Fibroblast of pulmonary artery (primary cell): ENCODE data around the gene HNRNPAB.
"Not testable (repeated sequence)": the region's sequence is repeated elsewhere in the genome, so short reads cannot be mapped to it uniquely, and the experiment has no call there.

Experiments
- DNase-seq: peaks from one replicate; pipeline ENCODE4 v3.0.0-alpha.2; 2010; ENCODE audit warnings: low read depth
- H3K4me3 ChIP-seq: replicated peaks from 2 replicates; pipeline ENCODE4 v1.5.1; 2011; ENCODE audit warnings: low read depth, mild to moderate bottlenecking, control low read depth, low read length, moderate library complexity
- TF ChIP-seq, protein P1 (sequence below): IDR thresholded peaks from 2 replicates; pipeline ENCODE4 v1.5.1; 2011; ENCODE audit warnings: mild to moderate bottlenecking, control low read depth, low read length, inconsistent platforms; ENCODE audit errors: missing control alignments

Gene HNRNPAB

DNA sequence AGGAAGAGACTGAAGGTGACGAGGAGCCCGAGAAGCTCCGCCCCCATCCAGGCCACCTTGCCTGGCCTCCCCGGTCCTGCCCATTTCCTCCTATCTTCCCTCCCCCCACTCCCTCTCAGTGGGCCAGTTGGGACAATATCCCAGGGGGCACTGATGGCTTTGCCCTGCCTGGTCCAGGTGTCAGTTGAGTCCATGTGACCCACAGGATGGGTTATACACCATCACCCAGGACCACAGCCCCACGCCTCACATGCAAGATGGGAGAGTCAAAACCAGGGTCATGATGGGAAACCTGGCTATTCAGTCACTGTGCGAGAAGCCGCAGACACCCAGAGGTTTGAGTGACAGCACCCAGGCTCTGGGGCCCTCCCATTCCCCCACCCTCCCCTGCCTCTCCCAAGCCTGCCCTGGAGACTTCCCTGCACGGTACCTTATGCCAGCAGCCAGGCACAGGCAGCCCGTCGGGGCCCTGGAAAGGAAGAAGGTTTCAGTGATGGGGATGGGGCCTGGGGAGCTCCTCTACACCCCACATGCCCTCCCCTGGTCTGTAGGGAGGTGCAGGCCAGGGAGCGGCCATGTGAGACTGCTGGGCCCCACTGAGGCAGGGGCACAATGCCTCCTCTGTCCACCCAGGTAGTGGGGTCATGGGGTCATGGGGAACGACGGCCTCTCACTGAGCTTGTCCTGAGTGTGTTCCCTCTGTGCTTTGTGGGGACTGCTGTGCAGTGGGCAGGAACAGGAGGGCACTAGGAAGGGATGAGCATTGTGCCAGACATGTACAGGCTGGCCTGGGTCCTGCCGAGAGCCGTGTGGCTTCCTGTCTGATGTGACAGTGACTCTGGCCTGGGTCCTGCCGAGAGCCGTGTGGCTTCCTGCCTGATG is 34.6 kb downstream of the HNRNPAB start:
- TF ChIP-seq, protein P1, sequence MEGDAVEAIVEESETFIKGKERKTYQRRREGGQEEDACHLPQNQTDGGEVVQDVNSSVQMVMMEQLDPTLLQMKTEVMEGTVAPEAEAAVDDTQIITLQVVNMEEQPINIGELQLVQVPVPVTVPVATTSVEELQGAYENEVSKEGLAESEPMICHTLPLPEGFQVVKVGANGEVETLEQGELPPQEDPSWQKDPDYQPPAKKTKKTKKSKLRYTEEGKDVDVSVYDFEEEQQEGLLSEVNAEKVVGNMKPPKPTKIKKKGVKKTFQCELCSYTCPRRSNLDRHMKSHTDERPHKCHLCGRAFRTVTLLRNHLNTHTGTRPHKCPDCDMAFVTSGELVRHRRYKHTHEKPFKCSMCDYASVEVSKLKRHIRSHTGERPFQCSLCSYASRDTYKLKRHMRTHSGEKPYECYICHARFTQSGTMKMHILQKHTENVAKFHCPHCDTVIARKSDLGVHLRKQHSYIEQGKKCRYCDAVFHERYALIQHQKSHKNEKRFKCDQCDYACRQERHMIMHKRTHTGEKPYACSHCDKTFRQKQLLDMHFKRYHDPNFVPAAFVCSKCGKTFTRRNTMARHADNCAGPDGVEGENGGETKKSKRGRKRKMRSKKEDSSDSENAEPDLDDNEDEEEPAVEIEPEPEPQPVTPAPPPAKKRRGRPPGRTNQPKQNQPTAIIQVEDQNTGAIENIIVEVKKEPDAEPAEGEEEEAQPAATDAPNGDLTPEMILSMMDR = no peak
- DNase-seq = no peak
- H3K4me3 ChIP-seq = no peak overlapping the region

DNA sequence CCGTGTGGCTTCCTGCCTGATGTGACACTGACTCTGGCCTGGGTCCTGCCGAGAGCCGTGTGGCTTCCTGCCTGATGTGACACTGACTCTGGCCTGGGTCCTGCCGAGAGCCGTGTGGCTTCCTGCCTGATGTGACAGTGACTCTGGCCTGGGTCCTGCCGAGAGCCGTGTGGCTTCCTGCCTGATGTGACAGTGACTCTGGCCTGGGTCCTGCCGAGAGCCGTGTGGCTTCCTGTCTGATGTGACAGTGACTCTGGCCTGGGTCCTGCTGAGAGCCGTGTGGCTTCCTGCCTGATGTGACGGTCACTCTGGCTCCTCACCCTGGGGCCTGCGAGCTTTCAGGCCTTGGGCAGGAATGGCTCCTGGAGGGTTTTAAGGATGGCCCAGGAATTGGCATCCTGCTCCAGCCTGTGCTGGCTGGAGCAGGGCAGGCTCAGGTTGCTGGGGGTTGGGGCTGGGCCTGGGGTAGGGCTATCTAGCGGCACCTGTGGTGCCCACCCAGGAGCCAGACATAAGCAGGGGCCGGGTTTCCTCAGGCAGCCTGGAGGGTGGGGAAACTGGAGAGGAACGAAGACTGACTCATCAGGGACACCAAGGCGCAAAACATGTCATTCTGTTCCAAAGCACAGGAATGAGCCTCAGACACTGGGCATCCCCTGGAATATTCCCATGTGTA is 35.4 kb downstream of the HNRNPAB start:
- not testable (repeated sequence) for DNase-seq, H3K4me3 ChIP-seq

DNA sequence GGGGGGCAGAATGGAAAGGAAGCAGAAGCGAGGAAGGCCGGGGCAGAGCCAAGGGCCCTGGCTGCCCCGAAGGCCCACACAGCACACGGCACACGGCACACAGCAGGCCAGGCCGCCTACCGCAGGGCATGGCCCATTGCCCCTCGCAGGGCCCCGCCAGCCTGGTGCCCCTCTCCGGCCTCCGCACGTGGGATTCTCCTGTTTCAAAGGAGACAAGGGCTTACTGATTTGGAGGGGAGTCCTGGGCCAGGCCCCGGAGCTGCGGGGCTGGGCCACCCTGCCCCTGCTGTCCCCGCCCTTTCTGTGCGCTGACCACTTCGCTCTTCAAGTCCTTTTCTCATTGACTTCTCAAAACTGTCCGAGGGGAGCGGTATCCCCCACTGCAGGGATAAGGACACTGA is 36.0 kb downstream of the HNRNPAB start:
- no peak overlapping the region for H3K4me3 ChIP-seq
- DNase-seq = no peak
- TF ChIP-seq, protein P1 = no peak

DNA sequence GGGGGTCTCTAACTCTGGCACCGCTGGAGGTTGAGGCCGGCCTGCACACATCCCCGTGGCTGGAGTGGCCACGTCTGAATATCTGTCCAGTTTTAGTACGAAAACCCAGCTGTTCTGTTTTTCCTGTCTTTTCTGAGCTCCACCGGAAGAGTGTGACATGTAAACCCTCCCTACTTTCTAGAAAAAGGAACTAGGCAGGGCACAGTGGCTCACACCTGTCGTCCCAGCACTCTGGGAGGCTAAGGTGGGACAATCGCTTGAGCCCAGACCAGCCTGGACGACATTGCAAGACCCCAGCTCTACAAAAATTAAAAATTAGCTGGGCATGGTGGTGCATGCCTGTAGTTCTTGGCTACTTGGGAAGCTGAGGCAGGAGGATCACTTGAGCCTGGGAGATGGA is 36.4 kb downstream of the HNRNPAB start:
- no peak overlapping the region for H3K4me3 ChIP-seq
- TF ChIP-seq, protein P1 = no peak
- DNase-seq = no peak

DNA sequence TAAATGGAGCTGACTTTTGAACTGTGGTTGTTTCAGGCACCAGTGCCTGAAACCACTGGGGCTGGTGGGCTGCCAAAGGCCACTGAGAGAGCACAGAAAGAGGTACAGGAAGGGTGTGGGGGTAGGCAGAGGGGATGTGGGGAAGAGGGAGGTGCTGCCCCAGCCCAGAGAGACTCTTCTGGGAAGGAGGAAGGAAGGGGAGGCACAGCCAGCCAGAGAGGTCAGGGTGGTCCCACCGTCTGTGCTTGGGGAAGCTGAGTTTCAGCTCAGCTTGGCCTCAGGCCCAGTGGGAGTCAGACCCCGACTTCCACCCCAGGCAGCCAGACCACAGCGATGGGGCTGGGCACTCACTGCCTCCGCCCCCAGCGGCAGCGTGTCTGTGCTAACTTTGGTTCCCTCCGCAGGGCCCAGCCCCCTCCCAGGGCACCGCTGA is 36.9 kb downstream of the HNRNPAB start:
- DNase-seq = no peak
- no peak overlapping the region for H3K4me3 ChIP-seq
- TF ChIP-seq, protein P1 = no peak

DNA sequence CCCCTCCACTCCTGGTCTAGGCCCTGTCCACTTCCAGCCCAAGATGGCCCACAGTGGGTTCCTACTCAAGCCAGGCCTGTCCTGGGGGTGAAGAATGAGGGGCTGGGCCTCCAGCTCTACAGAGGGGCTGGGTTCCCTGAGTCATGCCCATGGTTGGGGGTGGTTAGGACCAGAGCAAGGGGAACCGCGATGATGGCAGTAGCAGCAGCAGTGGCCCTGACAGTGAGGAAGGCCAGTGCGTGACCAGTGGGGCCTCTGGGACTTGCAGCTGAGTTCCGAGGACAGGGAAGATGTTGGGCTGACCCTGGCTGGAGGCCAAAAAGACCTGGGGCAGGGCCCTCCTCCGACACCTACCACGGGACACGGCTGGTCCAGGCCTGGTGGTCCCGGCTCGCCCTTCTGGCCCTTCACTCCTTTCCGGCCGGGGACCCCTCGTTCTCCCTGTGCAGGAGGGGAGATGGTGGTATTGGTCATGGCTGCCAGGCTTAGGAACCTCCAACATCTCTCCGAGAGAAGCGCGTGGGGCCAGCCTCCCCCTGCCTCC is 37.4 kb downstream of the HNRNPAB start:
- TF ChIP-seq, protein P1 = no peak
- no peak overlapping the region for H3K4me3 ChIP-seq
- no peak for DNase-seq

DNA sequence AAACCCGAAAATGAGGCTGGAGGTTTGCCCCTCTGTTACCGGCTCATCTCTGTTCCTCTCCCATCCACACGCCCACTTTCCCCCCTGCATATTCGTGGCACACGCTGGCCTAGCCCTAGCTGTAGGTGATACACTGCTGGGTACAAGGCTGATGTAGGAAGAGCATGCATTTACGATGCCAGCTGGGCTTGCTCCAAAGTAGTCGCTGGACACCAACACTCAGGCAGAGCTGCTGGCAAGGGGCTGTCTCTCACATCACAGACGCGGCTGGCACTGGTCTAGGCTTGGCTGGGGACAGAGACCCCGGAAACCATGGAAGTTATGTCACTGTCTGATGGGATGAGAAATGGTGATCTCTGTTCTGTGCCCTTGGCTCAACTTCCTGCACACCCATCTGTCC is 38.1 kb downstream of the HNRNPAB start:
- TF ChIP-seq, protein P1 = no peak
- H3K4me3 ChIP-seq = no peak overlapping the region
- DNase-seq = no peak
